Measurements from ENCODE around the gene GIT1.
A peak's percentile ranks its signal among the peaks of the same experiment; 100 is the strongest.

The GIT1 gene

GRCh38 chr17:29589524-29590410 lies at the start of gene GIT1:
Gene GIT1, minus strand, starts transcription at chr17:29589648. Its CDS starts 270 bp downstream, at chr17:29589378.
- DNase-seq (ENCODE audit: low read depth in 2 of 2, low spot score in 1 of 2): peak in 1 of 2 donors; percentile 73

- no peak for DNase-seq (ENCODE audit: low read depth in 2 of 2, low spot score in 1 of 2)
Observed at GRCh38 chr17:29633886-29634285, 44.4 kb upstream of the GIT1 start.

GRCh38 chr17:29630630-29631193 lies 41.3 kb upstream of the GIT1 start:
- no peak for DNase-seq (ENCODE audit: low read depth in 2 of 2, low spot score in 1 of 2)

GRCh38 chr17:29629839-29630238 lies 40.4 kb upstream of the GIT1 start:
- no peak for DNase-seq (ENCODE audit: low read depth in 2 of 2, low spot score in 1 of 2)

- no peak for DNase-seq (ENCODE audit: low read depth in 2 of 2, low spot score in 1 of 2)
Observed at GRCh38 chr17:29628644-29629043, 39.2 kb upstream of the GIT1 start.

- no peak for DNase-seq (ENCODE audit: low read depth in 2 of 2, low spot score in 1 of 2)
Observed at GRCh38 chr17:29627951-29628350, 38.5 kb upstream of the GIT1 start.

GRCh38 chr17:29625037-29625750 lies 35.7 kb upstream of the GIT1 start:
- no peak for DNase-seq (ENCODE audit: low read depth in 2 of 2, low spot score in 1 of 2)

GRCh38 chr17:29624586-29624985 lies 35.1 kb upstream of the GIT1 start:
- no peak for DNase-seq (ENCODE audit: low read depth in 2 of 2, low spot score in 1 of 2)

- no peak for DNase-seq (ENCODE audit: low read depth in 2 of 2, low spot score in 1 of 2)
Observed at GRCh38 chr17:29623283-29623647, 33.8 kb upstream of the GIT1 start.

- no peak for DNase-seq (ENCODE audit: low read depth in 2 of 2, low spot score in 1 of 2)
Observed at GRCh38 chr17:29622337-29623282, 33.2 kb upstream of the GIT1 start, which contains the start of gene CORO6. Gene CORO6, minus strand, starts transcription at chr17:29622912. Its CDS starts 1,491 bp downstream, at chr17:29621421.

GRCh38 chr17:29621751-29622194 lies 32.3 kb upstream of the GIT1 start:
- DNase-seq (ENCODE audit: low read depth in 2 of 2, low spot score in 1 of 2): no peak

- DNase-seq (ENCODE audit: low read depth in 2 of 2, low spot score in 1 of 2): no peak
Observed at GRCh38 chr17:29620779-29621500, 31.5 kb upstream of the GIT1 start.

GRCh38 chr17:29620271-29620670 lies 30.8 kb upstream of the GIT1 start:
- no peak for DNase-seq (ENCODE audit: low read depth in 2 of 2, low spot score in 1 of 2)

- no peak for DNase-seq (ENCODE audit: low read depth in 2 of 2, low spot score in 1 of 2)
Observed at GRCh38 chr17:29619251-29619650, 29.8 kb upstream of the GIT1 start.

GRCh38 chr17:29618272-29619065 lies 29.0 kb upstream of the GIT1 start:
- no peak for DNase-seq (ENCODE audit: low read depth in 2 of 2, low spot score in 1 of 2)

- peak; percentile 70 to 80 for DNase-seq (ENCODE audit: low read depth in 2 of 2, low spot score in 1 of 2)
Observed at GRCh38 chr17:29617481-29618271, 28.2 kb upstream of the GIT1 start.

GRCh38 chr17:29617125-29617480 lies 27.7 kb upstream of the GIT1 start:
- peak; percentile 74 to 75 for DNase-seq (ENCODE audit: low read depth in 2 of 2, low spot score in 1 of 2)

- DNase-seq (ENCODE audit: low read depth in 2 of 2, low spot score in 1 of 2): no peak
Observed at GRCh38 chr17:29616300-29617048, 27.0 kb upstream of the GIT1 start.
